OCI-LY7 (cell line): Measurements from ENCODE around the gene ARL15.

Source experiments
- CTCF ChIP-seq: fragments of 200-600 bp; sonication (generic); conservative IDR thresholded peaks from 2 replicates; pipeline ENCODE4 v1.5.1; 2014; ENCODE audit warnings: mild to moderate bottlenecking, antibody characterized with exemption, low read length, moderate library complexity, mixed read lengths
- EZH2phosphoT487 ChIP-seq: fragments of 200-600 bp; sonication (generic); IDR thresholded peaks from 2 replicates; pipeline ENCODE4 v1.6.1; 2018; ENCODE audit warnings: low read depth, borderline replicate concordance, mild to moderate bottlenecking, mixed run types, antibody characterized with exemption, low read length, moderate library complexity, mixed read lengths

- TF ChIP-seq CTCF (peak; percentile 99), EZH2phosphoT487 (no peak)
Observed at GRCh38 chr5:54229041-54229780, 81.2 kb downstream of the ARL15 start.
